ENCODE results near the gene PFKFB4.
"Not testable (repeated sequence)": the region's sequence is repeated elsewhere in the genome, so short reads cannot be mapped to it uniquely, and the experiment has no call there.

PFKFB4 gene

GRCh38 chr3:48555949-48556795 is 431 bp downstream of the PFKFB4 start:
- DNase-seq: no peak

- DNase-seq: no peak
Measured at GRCh38 chr3:48555231-48555948, 1.2 kb downstream of the PFKFB4 start.

- no peak for DNase-seq
Measured at GRCh38 chr3:48553886-48554845, 2.4 kb downstream of the PFKFB4 start.

- no peak for DNase-seq
Measured at GRCh38 chr3:48553361-48553760, 3.2 kb downstream of the PFKFB4 start.

- no peak for DNase-seq
Measured at GRCh38 chr3:48552111-48552951, 4.3 kb downstream of the PFKFB4 start.

- not testable (repeated sequence) for DNase-seq
Measured at GRCh38 chr3:48551651-48552050, 5.0 kb downstream of the PFKFB4 start.

- DNase-seq: no peak
Measured at GRCh38 chr3:48548729-48549705, 7.6 kb downstream of the PFKFB4 start.

GRCh38 chr3:48548126-48548525 is 8.5 kb downstream of the PFKFB4 start:
- no peak for DNase-seq

- DNase-seq: no peak
Measured at GRCh38 chr3:48546203-48546829, 10.3 kb downstream of the PFKFB4 start.

- no peak for DNase-seq
Measured at GRCh38 chr3:48544141-48544540, 12.5 kb downstream of the PFKFB4 start.

- no peak for DNase-seq
Measured at GRCh38 chr3:48543271-48543866, 13.2 kb downstream of the PFKFB4 start.

GRCh38 chr3:48538451-48538850 is 18.2 kb downstream of the PFKFB4 start:
- no peak for DNase-seq

GRCh38 chr3:48536785-48537184 is 19.8 kb downstream of the PFKFB4 start:
- DNase-seq: no peak

- no peak for DNase-seq
Measured at GRCh38 chr3:48536116-48536515, 20.5 kb downstream of the PFKFB4 start.

- no peak for DNase-seq
Measured at GRCh38 chr3:48535578-48535977, 21.0 kb downstream of the PFKFB4 start.

- DNase-seq: no peak
Measured at GRCh38 chr3:48532977-48533337, 23.6 kb downstream of the PFKFB4 start.

- no peak for DNase-seq
Measured at GRCh38 chr3:48532271-48532976, 24.2 kb downstream of the PFKFB4 start.

- not testable (repeated sequence) for DNase-seq
Measured at GRCh38 chr3:48530701-48531100, 25.9 kb downstream of the PFKFB4 start.

- DNase-seq: no peak
Measured at GRCh38 chr3:48528754-48529153, 27.8 kb downstream of the PFKFB4 start.

All from cortex of kidney (tissue), 1 donor.